HUES6 (cell line): ENCODE measurements around the gene ZNF121.

Source experiments
- H3K27ac ChIP-seq: 2 replicates; pipeline ENCODE4 v1.7.0; 2013; ENCODE audit warnings: low read depth, mild to moderate bottlenecking, low read length, inconsistent platforms
- H3K27me3 ChIP-seq: 2 replicates; pipeline ENCODE4 v1.6.1; 2013; ENCODE audit warnings: low read length; ENCODE audit not compliant: control insufficient read depth, insufficient read depth
- H3K36me3 ChIP-seq: 2 replicates; pipeline ENCODE4 v1.6.1; 2013; ENCODE audit warnings: low read length; ENCODE audit not compliant: control insufficient read depth, insufficient read depth
- H3K4me1 ChIP-seq: 2 replicates; pipeline ENCODE4 v1.6.1; 2013; ENCODE audit warnings: low read length; ENCODE audit not compliant: control insufficient read depth, insufficient read depth
- H3K4me3 ChIP-seq: 2 replicates; pipeline ENCODE4 v1.5.1; 2013; ENCODE audit warnings: low read depth, low read length
- H3K9ac ChIP-seq: one replicate; pipeline ENCODE4 v1.6.1; 2013; ENCODE audit warnings: mild to moderate bottlenecking, low read length
- H3K9me3 ChIP-seq: 2 replicates; pipeline ENCODE4 v1.6.1; 2013; ENCODE audit warnings: low read depth, low read length; ENCODE audit not compliant: control insufficient read depth, insufficient read depth

Gene ZNF121

DNA sequence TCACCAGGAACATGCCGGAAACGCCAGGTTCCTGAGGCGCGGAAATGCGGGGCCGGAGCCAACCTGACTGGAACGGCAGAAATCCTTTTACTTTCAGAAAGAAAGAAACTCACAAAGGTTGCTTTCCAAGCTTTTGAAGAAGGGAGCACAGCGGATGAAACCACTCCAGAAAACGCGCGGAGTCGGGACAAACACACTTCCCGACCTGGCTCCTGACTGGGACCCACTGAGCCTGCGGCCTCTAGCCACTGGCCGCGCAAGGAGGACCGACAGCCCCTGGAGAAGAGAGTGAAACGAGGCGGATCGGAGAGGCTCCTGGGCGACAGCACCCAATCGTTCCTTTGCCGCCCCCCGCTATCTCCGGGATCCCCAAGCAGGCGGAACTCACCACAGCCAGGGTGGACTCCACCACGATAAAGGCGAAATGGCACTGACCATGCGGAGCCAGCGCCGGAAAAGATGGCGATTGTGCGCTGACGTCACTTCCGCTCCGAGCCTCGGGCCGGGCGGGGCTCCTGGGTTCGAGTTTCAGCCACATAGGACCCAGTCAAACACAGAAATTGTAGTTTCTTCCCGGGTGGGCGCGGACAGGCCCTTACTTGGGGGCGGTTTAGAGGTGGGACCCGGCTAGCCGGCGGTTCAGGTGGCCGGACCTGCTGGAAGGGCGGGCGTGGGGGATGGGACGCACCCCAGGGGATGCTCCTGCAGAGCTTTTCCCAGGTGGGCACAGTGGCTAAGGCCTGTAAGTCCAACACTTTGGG is at the start of gene ZNF121:
ZNF121 (minus strand) TSS at position 432 of the 761 bp plus-strand sequence. CDS start 16,407 bp downstream, outside the sequence.
- H3K36me3 ChIP-seq = peaks cover 39% of the 10 kb centered on the region
- H3K4me3 ChIP-seq = peak within 1 kb of the TSS; percentile 100
- H3K27ac ChIP-seq = peak within 1 kb of the TSS; percentile 99
- H3K27me3 ChIP-seq = no peaks in the 10 kb centered on the region
- H3K4me1 ChIP-seq = peaks cover 5% of the 10 kb centered on the region; the same call in 1 of the 2 replicates
- H3K9me3 ChIP-seq = peaks cover 25% of the 10 kb centered on the region; the same call in 1 of the 2 replicates
- peak within 1 kb of the TSS; percentile 100 for H3K9ac ChIP-seq

DNA sequence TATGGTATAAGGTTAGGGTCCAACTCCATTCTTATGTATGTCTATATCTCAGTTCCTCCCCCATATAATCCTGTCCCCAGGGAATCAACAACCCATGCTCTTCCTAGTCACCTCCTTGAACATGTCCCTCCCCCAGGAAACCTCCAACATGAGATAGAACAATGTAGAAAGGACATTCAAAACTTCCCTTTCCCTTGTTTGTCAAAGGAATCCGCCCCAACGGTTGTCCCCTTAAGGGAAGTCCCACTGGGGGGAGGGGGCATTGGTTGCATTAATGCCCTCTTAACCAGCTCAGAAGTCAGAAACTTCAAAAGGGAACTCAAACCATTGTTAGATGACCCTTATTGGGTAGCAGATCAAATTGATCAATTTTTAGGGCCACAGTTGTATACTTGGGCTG is 43.6 kb upstream of the ZNF121 start:
- no peak overlapping the region for H3K27ac ChIP-seq
- H3K27me3 ChIP-seq = no peaks in the 10 kb centered on the region
- no peak overlapping the region for H3K4me3 ChIP-seq
- H3K9ac ChIP-seq = no peak overlapping the region
- no peaks in the 10 kb centered on the region for H3K4me1 ChIP-seq
- H3K36me3 ChIP-seq = peaks cover 21% of the 10 kb centered on the region
- no peaks in the 10 kb centered on the region for H3K9me3 ChIP-seq

DNA sequence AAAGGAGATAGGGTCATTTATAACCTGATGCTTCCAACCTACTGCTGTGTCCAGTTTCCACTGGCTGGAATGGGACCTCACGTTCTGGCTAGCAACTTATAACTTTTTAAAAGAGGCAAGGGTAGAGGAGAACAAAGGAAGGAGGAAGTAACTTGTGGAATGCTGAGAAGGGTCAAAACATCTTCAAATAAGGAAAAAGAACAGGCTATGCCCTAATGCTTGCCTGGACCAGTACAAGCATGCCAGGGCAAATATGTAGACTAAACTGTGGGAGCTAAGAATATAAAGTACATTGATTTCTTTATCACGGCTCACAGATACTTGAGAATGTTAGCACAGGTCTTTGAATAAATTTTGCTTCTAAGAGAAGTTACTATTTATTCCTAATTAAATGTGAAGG is 38.2 kb upstream of the ZNF121 start:
- H3K27me3 ChIP-seq = no peaks in the 10 kb centered on the region
- 0 out of 2 replicates have a peak overlapping the region, but pooled peaks have one; percentile 33 for H3K27ac ChIP-seq
- H3K9me3 ChIP-seq = no peaks in the 10 kb centered on the region
- peaks cover 26% of the 10 kb centered on the region for H3K36me3 ChIP-seq
- H3K4me3 ChIP-seq = peak overlapping the region; percentile 44
- H3K9ac ChIP-seq = peak overlapping the region; percentile 68
- H3K4me1 ChIP-seq = peaks cover 8% of the 10 kb centered on the region

DNA sequence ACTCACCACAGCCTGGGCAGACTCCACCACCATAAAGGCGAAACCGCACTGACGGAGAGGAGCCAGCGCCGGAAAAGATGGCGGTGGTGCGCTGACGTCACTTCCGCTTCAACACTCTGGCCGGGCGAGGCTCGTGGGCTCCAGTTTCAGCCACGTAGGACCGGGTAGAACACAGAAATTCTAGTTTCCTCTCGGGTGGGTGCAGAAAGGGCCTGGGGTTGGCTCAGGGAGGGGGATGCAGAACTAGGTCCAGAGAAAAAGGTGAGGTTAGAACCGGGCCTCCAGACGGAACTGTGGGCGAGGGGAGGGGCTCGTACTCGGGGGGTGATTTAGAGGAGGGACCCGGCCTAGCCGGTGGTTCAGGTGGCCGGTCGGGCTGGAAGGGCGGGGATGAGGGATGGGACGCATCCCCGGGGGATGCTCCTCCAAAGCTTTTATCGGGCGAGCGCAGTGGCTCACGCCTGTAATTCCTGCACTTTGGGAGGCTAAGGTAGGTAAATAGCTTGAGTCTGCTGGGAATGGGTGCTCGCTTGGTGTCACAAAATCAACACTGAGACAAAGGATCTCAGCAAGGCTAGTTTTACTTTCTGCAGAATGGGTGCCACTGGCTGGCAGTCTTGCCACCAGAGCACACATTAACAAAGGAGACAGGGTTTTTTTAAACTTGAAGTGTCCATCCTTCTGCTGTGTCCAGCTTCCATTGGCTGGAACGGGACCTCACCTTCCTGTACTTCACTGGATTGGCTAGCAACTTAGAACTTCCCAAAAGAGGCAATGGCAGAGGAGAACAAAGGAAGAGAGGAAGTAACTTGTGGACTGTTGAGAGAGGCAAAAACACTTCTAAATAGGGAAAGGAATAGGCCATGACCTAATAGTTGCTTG is 37.1 kb upstream of the ZNF121 start, which contains the start of gene ZNF561:
ZNF561 (minus strand) TSS at position 77 of the 882 bp plus-strand sequence. CDS start 1,776 bp downstream, outside the sequence.
- peak within 1 kb of the TSS; percentile 100 for H3K27ac ChIP-seq
- H3K36me3 ChIP-seq = peaks cover 31% of the 10 kb centered on the region
- H3K4me3 ChIP-seq = peak within 1 kb of the TSS; percentile 98
- no peaks in the 10 kb centered on the region for H3K27me3 ChIP-seq
- peak within 1 kb of the TSS; percentile 95 for H3K9ac ChIP-seq
- H3K4me1 ChIP-seq = peaks cover 8% of the 10 kb centered on the region
- H3K9me3 ChIP-seq = no peaks in the 10 kb centered on the region

DNA sequence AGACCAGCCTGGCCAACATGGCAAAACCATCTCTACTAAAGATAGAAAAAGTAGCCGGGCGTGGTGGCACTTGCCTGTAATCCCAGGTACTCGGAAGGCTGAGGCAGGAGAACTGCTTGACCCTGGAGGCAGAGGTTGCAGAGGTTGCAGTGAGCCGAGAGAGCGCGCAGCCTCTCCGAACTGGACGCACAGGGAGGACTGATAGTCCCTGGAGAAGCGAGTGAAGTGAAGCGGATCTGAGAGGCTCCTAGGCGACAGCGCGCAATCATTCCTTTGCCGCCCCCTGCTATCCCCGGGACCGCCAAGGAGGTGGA is 36.5 kb upstream of the ZNF121 start:
- Histone ChIP-seq H3K4me1 (peaks cover 8% of the 10 kb centered on the region), H3K27ac (peak overlapping the region; percentile 100), H3K9ac (peak overlapping the region; percentile 95), H3K9me3 (no peaks in the 10 kb centered on the region), H3K36me3 (peaks cover 37% of the 10 kb centered on the region), H3K27me3 (no peaks in the 10 kb centered on the region), H3K4me3 (peak overlapping the region; percentile 98)

DNA sequence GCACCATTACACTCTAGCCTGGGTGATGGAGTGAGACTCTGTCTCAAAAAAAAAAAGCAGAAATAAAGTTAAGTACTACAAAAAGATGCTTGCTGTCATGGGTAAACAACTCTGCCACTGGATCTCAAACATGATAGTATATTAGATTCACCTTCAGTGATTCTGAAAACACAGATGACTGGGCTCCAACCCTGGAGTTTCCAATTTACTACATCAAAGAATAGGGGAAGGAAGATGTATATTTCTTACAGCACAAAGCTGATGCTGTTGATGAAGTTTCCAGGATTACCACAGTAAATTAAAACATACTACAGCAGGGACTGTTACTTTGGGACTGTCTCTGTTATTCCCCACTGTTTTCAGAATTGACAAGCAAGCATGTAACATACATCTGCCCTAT is 31.5 kb upstream of the ZNF121 start:
- Histone ChIP-seq H3K27me3 (no peaks in the 10 kb centered on the region), H3K27ac (no peak overlapping the region), H3K9ac (no peak overlapping the region), H3K9me3 (peaks cover 19% of the 10 kb centered on the region), H3K4me1 (peaks cover 4% of the 10 kb centered on the region; the same call in 1 of the 2 replicates), H3K4me3 (no peak overlapping the region), H3K36me3 (peaks cover 86% of the 10 kb centered on the region)

- H3K4me3 ChIP-seq = no peak overlapping the region
- H3K36me3 ChIP-seq = peaks cover 76% of the 10 kb centered on the region
- no peaks in the 10 kb centered on the region for H3K27me3 ChIP-seq
- no peak overlapping the region for H3K9ac ChIP-seq
- H3K27ac ChIP-seq = no peak overlapping the region
- no peaks in the 10 kb centered on the region for H3K4me1 ChIP-seq
- H3K9me3 ChIP-seq = peaks cover 46% of the 10 kb centered on the region
Measured at GRCh38 chr19:9610484-9611113, 26.3 kb upstream of the ZNF121 start.

DNA sequence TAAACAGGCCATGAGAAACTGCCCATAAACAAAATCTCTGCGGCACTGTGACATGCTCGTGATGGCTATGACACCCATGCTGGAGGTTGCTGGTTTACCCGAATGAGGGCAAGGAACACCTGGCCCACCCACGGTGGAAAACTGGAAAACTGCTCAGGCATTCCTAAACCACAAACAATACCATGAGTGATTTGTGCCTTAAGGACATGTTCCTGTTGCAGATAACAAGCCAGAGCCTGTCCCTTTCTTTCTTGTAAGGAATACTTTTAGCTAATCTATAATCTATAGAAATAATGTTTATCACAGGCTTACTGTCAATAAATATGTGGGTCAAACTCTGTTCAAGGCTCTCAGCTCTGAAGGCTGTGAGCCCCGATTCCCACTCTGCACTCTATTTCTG is 24.6 kb upstream of the ZNF121 start:
- H3K27ac ChIP-seq = no peak overlapping the region
- H3K27me3 ChIP-seq = no peaks in the 10 kb centered on the region
- H3K4me3 ChIP-seq = no peak overlapping the region
- H3K36me3 ChIP-seq = peaks cover 59% of the 10 kb centered on the region
- H3K9me3 ChIP-seq = peaks cover 46% of the 10 kb centered on the region
- H3K9ac ChIP-seq = no peak overlapping the region
- no peaks in the 10 kb centered on the region for H3K4me1 ChIP-seq

- peaks cover 7% of the 10 kb centered on the region; the same call in 1 of the 2 replicates for H3K9me3 ChIP-seq
- H3K4me1 ChIP-seq = no peaks in the 10 kb centered on the region
- no peaks in the 10 kb centered on the region for H3K27me3 ChIP-seq
- H3K4me3 ChIP-seq = no peak overlapping the region
- no peaks in the 10 kb centered on the region for H3K36me3 ChIP-seq
- no peak overlapping the region for H3K9ac ChIP-seq
- no peak overlapping the region for H3K27ac ChIP-seq
Measured at GRCh38 chr19:9597027-9597426, 12.7 kb upstream of the ZNF121 start.

GRCh38 chr19:9586764-9587163 is 2.5 kb upstream of the ZNF121 start:
- H3K36me3 ChIP-seq = peaks cover 16% of the 10 kb centered on the region
- H3K27ac ChIP-seq = no peak overlapping the region
- peaks cover 6% of the 10 kb centered on the region; the same call in 1 of the 2 replicates for H3K9me3 ChIP-seq
- peaks cover 15% of the 10 kb centered on the region for H3K4me1 ChIP-seq
- no peaks in the 10 kb centered on the region for H3K27me3 ChIP-seq
- no peak overlapping the region for H3K9ac ChIP-seq
- H3K4me3 ChIP-seq = no peak overlapping the region
